GM11168 (cell line): ENCODE measurements around the gene BMP5.

Experiments
- in situ Hi-C: fragments of 300-500 bp; cut with MboI; formaldehyde crosslinking; loops from one replicate; pipeline ENCODE4 v1.12.0; 2022; ENCODE audit warnings: low sequenced_read_pairs; ENCODE audit not compliant: unreplicated experiment

BMP5 gene

DNA sequence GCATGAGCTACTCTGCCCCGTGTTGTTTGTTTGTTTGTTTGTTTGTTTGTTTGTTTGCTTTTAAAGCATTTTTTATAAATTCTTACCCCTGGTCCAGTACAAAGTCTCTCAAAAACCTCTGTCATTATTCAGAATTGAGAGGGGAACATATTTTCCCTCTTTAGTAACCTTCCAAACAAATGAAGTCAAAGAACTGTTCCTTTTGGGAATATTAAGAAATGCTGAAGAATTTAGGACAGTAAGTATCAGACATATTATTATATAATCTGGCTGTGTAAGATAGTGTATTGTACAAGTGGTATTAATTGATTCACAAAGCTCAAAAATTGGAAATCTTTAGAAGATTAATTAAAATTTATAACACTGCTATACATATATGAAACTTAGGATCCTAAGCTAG is 54.7 kb downstream of the BMP5 start:
- in situ Hi-C loops, result no loop called here

GRCh38 chr6:55819811-55820210 is 55.6 kb downstream of the BMP5 start:
- in situ Hi-C loops, result no loop called here

- in situ Hi-C loops, result no loop called here
Measured at GRCh38 chr6:55818482-55818881, 56.9 kb downstream of the BMP5 start.

GRCh38 chr6:55812509-55812908 is 62.9 kb downstream of the BMP5 start:
- in situ Hi-C loops, result no loop called here

GRCh38 chr6:55811074-55811473 is 64.3 kb downstream of the BMP5 start:
- in situ Hi-C loops, result no loop called here

DNA sequence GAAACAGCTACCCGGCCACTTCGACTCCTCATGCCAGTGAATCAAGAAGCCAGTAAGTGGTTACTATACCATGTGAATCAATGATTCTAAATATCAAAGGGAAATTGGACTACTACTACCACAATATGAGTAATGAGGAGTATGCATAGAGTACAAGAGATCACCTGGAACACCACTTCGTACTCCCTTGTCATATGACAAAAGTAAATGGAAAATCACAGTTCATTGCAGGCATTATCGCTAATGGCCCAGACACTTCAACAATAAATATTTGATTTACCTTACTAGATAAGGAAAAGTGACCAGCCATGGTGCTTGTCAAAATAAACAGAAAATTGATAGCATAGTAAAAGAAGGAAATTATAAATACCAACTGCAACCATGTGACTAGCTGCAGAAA is 73.1 kb downstream of the BMP5 start:
- in situ Hi-C loops, result no loop called here

DNA sequence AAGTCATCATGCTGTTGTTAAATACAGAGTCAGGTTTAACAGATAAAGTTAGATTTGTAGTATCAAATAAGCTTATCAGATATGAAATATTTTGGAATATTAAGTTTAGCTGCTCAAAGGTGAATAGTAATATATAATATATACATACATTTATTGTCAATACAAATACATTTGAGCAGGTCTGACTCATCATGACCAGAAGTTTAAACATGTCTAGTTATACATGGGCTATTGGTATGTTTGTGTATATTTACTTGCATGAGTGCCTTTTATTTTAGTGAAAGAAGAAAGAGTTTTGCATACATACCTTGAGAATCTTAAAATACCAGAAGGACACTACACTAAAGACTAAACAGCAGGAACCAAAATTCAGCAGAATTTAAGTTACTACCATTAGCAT is 76.8 kb downstream of the BMP5 start:
- in situ Hi-C loops, result no loop called here

GRCh38 chr6:55794136-55794812 is 81.1 kb downstream of the BMP5 start:
- in situ Hi-C loops, result no loop called here

DNA sequence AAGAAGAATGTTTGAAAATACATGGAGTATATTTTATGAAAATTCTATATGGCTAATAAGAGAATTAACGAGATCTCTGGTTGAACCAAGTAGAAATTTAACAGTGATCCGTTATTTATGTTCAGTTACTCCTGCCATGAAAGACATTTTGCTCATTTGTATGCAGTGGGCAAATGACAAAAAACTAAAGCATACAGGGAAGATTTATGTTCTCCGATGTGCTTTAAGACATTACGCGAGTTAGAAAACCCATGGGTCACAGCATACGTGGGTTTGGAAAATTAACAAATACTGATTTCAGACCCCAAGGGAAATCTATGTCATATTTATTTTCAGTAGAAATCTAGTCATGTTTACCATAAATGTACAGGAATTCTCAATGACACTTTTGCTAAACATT is 90.1 kb downstream of the BMP5 start:
- in situ Hi-C loops, result no loop called here

- in situ Hi-C loops, result no loop called here
Measured at GRCh38 chr6:55782275-55782674, 93.1 kb downstream of the BMP5 start.

- in situ Hi-C loops, result no loop called here
Measured at GRCh38 chr6:55778705-55779104, 96.7 kb downstream of the BMP5 start.

DNA sequence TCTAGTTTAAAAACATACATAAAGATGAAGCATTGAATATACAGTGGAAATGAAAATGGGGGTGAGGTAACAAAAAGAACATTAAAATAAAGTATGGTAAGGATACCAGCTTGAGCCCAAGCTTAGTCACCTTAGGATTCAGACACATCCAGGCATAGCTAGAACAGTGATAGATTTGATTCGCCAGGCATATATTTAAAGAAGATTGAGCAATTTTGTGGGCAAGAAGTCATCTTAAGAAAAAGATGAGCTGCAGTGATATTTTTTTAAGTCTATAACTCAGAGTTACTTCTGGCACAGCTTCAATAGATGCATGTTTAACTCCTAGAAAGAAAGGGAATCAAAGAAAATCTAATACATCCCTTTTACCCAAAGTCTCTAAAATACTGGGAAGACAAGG is 97.9 kb downstream of the BMP5 start:
- in situ Hi-C loops, result no loop called here

- in situ Hi-C loops, result no loop called here
Measured at GRCh38 chr6:55776113-55776512, 99.3 kb downstream of the BMP5 start.

DNA sequence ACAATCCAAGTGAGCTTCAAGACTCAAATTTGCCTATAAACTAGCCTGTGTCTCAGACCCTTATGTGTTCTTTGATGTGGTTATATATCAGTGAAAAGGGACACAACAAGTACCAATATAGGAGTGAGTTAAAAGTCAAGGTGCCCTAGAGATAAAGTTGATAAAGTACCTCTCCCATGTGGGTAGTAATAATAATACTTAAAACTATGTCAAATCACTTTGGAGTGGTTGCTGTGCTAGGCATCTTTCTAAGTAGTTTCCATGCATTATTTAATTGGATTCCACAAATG is 100.4 kb downstream of the BMP5 start:
- in situ Hi-C loops, result no loop called here

- in situ Hi-C loops, result no loop called here
Measured at GRCh38 chr6:55774286-55775028, 100.9 kb downstream of the BMP5 start.

- in situ Hi-C loops, result no loop called here
Measured at GRCh38 chr6:55773620-55774216, 101.7 kb downstream of the BMP5 start.

GRCh38 chr6:55772730-55773129 is 102.7 kb downstream of the BMP5 start:
- in situ Hi-C loops, result no loop called here

DNA sequence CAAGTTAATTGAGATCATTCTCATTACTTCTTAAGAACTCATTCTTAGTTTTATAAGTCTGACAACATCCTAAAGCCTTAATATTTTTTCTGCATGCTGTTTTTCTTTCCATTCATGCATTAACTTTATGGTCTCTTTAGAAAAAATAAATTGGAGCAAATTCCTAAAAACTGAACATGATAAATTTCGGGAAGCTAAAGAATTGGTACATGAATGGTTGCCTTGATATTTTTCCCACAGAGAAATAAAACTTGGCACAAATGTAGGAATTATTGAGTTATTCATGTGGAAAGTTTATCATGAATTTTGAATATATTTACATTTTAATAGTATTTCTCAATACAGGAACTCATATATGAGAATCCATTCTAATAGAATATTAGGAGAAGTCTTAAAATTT is 115.9 kb downstream of the BMP5 start:
- in situ Hi-C loops, result no loop called here

DNA sequence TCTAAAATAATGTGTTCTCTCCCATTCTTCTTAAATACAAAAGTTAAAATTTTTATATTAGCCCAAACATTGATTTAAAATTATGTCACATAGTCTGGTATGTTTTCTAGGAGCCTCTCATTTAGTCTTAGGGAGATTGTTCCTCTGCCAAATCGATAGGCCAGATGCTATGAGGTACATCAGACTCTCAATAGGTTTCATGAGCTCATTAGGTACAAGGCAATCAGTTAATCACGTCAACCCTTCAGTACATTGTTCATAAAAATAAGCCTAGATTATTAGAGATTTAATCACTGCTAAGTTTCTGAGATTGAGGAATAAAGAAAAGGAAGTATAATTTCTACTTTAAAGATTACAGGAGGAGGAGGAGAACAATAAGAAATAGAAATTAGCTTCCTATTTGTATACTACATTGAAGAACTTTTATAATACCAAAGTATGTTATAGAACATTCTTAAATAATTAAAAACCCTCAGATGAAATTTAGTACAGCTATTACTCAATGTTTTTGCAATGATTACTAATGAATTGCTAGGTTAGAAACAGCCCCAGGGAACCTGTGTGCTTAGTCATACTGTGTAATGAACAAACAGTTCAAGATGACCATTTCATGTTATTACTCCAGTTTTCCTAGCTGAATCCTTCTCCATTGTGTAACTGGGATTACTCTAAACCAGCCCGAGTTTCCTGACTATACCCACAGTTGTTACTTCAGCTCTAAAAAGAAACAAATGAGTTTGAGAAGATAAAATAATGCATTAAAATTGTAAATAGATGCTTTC is 117.0 kb downstream of the BMP5 start:
- in situ Hi-C loops, result no loop called here

GRCh38 chr6:55756531-55757031 is 118.8 kb downstream of the BMP5 start:
- in situ Hi-C loops, result no loop called here

- in situ Hi-C loops, result no loop called here
Measured at GRCh38 chr6:55748880-55749279, 126.5 kb downstream of the BMP5 start.
